K562 (cell line): ENCODE data around the gene COA5. TPM values are rescaled to one million over a fixed set of nuclear protein-coding genes. Genes with fewer than 3 reads are reported as not detected.

ENCODE experiments used
- ATAC-seq: fragments of 200-7000 bp; cut with Tn5 transposase; 3 replicates; pipeline ENCODE4 v1.9.1; 2020; ENCODE audit warnings: moderate library complexity
- BruUV-seq: library from RNA; stranded (reverse); fragments of 400-500 nt; replicated peaks from 2 replicates; lab custom pipeline; 2021; lab: Mats Ljungman, UMichigan
- CTCF ChIA-PET: fragments of 300-600 bp; formaldehyde crosslinking; extraction: SDS; loops from one replicate; lab custom pipeline; 2021; ENCODE audit warnings: low intra/inter-chr PET ratio; lab: Yijun Ruan, JAX
- POLR2A ChIA-PET: fragments of 300-600, 350-650 bp; sonication (Branson Sonifier 250); formaldehyde crosslinking; extraction: SDS; loops from one replicate; lab custom pipeline; 2021; ENCODE audit warnings: antibody characterized with exemption, inconsistent platforms; lab: Yijun Ruan, JAX
- DNase-seq, 4 experiments: peaks; one replicate each; pipeline versions ENCODE4 v3.0.0 to v3.0.0-alpha.2; 2011 to 2018; ENCODE audit warnings: low spot score in 3 of 4, mixed read lengths in 3 of 4; ENCODE audit errors: extremely low read depth in 1 of 4
- FAIRE-seq: peaks from 2 replicates; lab custom pipeline; 2011; peaks lifted over from hg19 to GRCh38; lab: Jason Lieb, UNC
- H2AFZ ChIP-seq: 2 replicates; pipeline ENCODE4 v1.6.0; 2011; ENCODE audit warnings: low read depth, low read length, control low read depth, inconsistent platforms
- H3K27ac ChIP-seq: fragments of 200-600 bp; 3 replicates; pipeline ENCODE4 v1.8.0; 2011; ENCODE audit warnings: low read depth, mild to moderate bottlenecking, control low read depth, inconsistent platforms, low read length, moderate library complexity, mixed read lengths; ENCODE audit errors: extremely low read depth
- H3K27me3 ChIP-seq, 2 experiments: fragments of 300-600 bp in 1 of 2; 2 replicates in 1 of 2; 3 replicates in 1 of 2; pipeline versions ENCODE4 v1.6.0 to v1.8.0; 2011; ENCODE audit warnings: inconsistent platforms in 2 of 2, low read length in 2 of 2, mild to moderate bottlenecking in 1 of 2, mixed read lengths in 1 of 2, moderate library complexity in 1 of 2; ENCODE audit not compliant: control insufficient read depth in 2 of 2, insufficient read depth in 2 of 2
- H3K36me3 ChIP-seq: fragments of 300-600 bp; 3 replicates; pipeline ENCODE4 v1.8.0; 2011; ENCODE audit warnings: mild to moderate bottlenecking, low read length, inconsistent platforms; ENCODE audit not compliant: control insufficient read depth, insufficient read depth
- H3K4me1 ChIP-seq, 2 experiments: fragments of 200-600 bp in 1 of 2; replicated peaks in 1 of 2; 2 replicates in 1 of 2; 3 replicates in 1 of 2; pipeline versions ENCODE4 v1.5.1 to v1.8.0; 2011; ENCODE audit warnings: inconsistent platforms in 2 of 2, low read length in 2 of 2, mild to moderate bottlenecking in 1 of 2, mixed read lengths in 1 of 2, moderate library complexity in 1 of 2; ENCODE audit not compliant: control insufficient read depth in 2 of 2, insufficient read depth in 2 of 2
- H3K4me2 ChIP-seq: 2 replicates; pipeline ENCODE4 v1.6.1; 2011; ENCODE audit warnings: low read length, control low read depth, inconsistent platforms, mixed read lengths; ENCODE audit not compliant: insufficient read depth
- H3K4me3 ChIP-seq: fragments of 200-600 bp; sonication (generic), shearing (Covaris generic); 2 replicates; pipeline ENCODE4 v1.5.1; 2016; ENCODE audit warnings: control low read depth, inconsistent platforms
- H3K79me2 ChIP-seq: fragments of 200-600 bp; 3 replicates; pipeline ENCODE4 v1.8.0; 2011; ENCODE audit warnings: low read length, inconsistent platforms; ENCODE audit not compliant: control insufficient read depth, insufficient read depth
- H3K9ac ChIP-seq, 2 experiments: 2 replicates each; pipeline versions ENCODE4 v1.6.0 to v1.6.1; 2011; ENCODE audit warnings: low read depth in 2 of 2, low read length in 2 of 2, control low read depth in 1 of 2, inconsistent platforms in 1 of 2, mild to moderate bottlenecking in 1 of 2, mixed read lengths in 1 of 2; ENCODE audit not compliant: insufficient read depth in 1 of 2
- H3K9me1 ChIP-seq: one replicate; pipeline ENCODE4 v1.6.0; 2011; ENCODE audit warnings: inconsistent platforms, mild to moderate bottlenecking, low read length, moderate library complexity; ENCODE audit not compliant: control insufficient read depth, insufficient read depth
- H3K9me3 ChIP-seq: replicated peaks from 2 replicates; pipeline ENCODE4 v1.5.1; 2011; ENCODE audit warnings: low read depth, low read length, inconsistent platforms; ENCODE audit not compliant: control insufficient read depth, insufficient read depth
- H4K20me1 ChIP-seq: replicated peaks from 2 replicates; pipeline ENCODE4 v1.6.1; 2011; ENCODE audit warnings: low read length, inconsistent platforms, mixed read lengths; ENCODE audit not compliant: control insufficient read depth, insufficient read depth
- ARHGAP35 ChIP-seq: fragments of 450-650 bp; IDR thresholded peaks from 2 replicates; pipeline ENCODE4 v1.6.1; 2018; ENCODE audit not compliant: partially characterized antibody
- COPS2 ChIP-seq: fragments of 450-650 bp; conservative IDR thresholded peaks from 2 replicates; pipeline ENCODE4 v1.6.1; 2016; ENCODE audit warnings: mild to moderate bottlenecking, moderate library complexity
- KDM1A ChIP-seq, 2 experiments: fragments of 450-650 bp; IDR thresholded peaks; 2 replicates each; pipeline ENCODE4 v1.6.1; 2016; ENCODE audit warnings: mild to moderate bottlenecking in 2 of 2
- MECOM ChIP-seq: fragments of 250-450 bp; sonication (Bioruptor Pico); IDR thresholded peaks from 2 replicates; pipeline ENCODE4 v1.8.0; 2022; ENCODE audit warnings: inconsistent platforms
- MEIS2 ChIP-seq: fragments of 450-650 bp; IDR thresholded peaks from 2 replicates; pipeline ENCODE4 v1.6.1; 2014; ENCODE audit warnings: mild to moderate bottlenecking; ENCODE audit not compliant: partially characterized antibody
- NFXL1 ChIP-seq: fragments of 450-650 bp; formaldehyde crosslinking; IDR thresholded peaks from 2 replicates; pipeline ENCODE4 v1.4.0; 2021; ENCODE audit warnings: mild to moderate bottlenecking
- OTX1 ChIP-seq: fragments of 450-650 bp; formaldehyde crosslinking; IDR thresholded peaks from 2 replicates; pipeline ENCODE4 v1.4.0; 2022; ENCODE audit warnings: mild to moderate bottlenecking
- RAD21 ChIP-seq, 2 experiments: fragments of 250-450 bp in 1 of 2; fragments of 450-650 bp in 1 of 2; sonication (Bioruptor Pico) in 1 of 2; formaldehyde crosslinking in 1 of 2; IDR thresholded peaks in 1 of 2; conservative IDR thresholded peaks in 1 of 2; 2 replicates each; pipeline versions ENCODE4 v1.4.0 to v1.8.0; 2020 to 2022; ENCODE audit warnings: mild to moderate bottlenecking in 2 of 2, moderate library complexity in 1 of 2
- RB1 ChIP-seq: fragments of 450-650 bp; IDR thresholded peaks from 2 replicates; pipeline ENCODE4 v1.6.1; 2017; ENCODE audit warnings: low read depth, mild to moderate bottlenecking
- RUNX1 ChIP-seq: sonication (generic); IDR thresholded peaks from 2 replicates; pipeline ENCODE4 v1.6.1; 2016; ENCODE audit warnings: antibody characterized with exemption, low read depth
- ZNF165 ChIP-seq: fragments of 250-450 bp; sonication (Bioruptor Pico); IDR thresholded peaks from 2 replicates; pipeline ENCODE4 v1.4.0; 2020; ENCODE audit warnings: borderline replicate concordance
- WGBS: fragments of 100-300 bp; shearing (Covaris generic); methylation state at CpG from one replicate; pipeline ENCODE4 v1.1.6; 2016; ENCODE audit warnings: low coverage, mixed read lengths; ENCODE audit not compliant: insufficient coverage; ENCODE audit errors: missing lambda C conversion rate; 5-methylcytosine and 5-hydroxymethylcytosine counted together
- in situ Hi-C: fragments of 300-500 bp; cut with MboI; formaldehyde crosslinking; loops from 4 replicates; pipeline ENCODE4 v1.15.0; 2018; ENCODE audit warnings: inconsistent platforms, mixed read lengths
- intact Hi-C: fragments of 100-400 bp; cut with micrococcal nuclease; formaldehyde crosslinking; loops from 2 replicates; pipeline ENCODE4 v1.14.2; 2022
- polyA plus RNA-seq, 8 experiments: library from polyadenylated mRNA; depleted of rRNA in 4 of 8; stranded (reverse) in 5 of 8; unstranded in 3 of 8; fragments of >200 nt; fragmentation: Nextera tagmentation in 2 of 8; fragmentation: Illumina TruSeq in 1 of 8; extraction: Ambion mirVana in 2 of 8; extraction: Trizol in 1 of 8; gene quantifications; 2 replicates each; pipeline versions ENCODE4 v1.2.1 to v1.2.3, GENCODE V29; 2011 to 2014; ENCODE audit warnings: inconsistent platforms in 1 of 8, missing spikeins in 1 of 8
- total RNA-seq, 7 experiments: library from RNA; depleted of rRNA in 6 of 7; stranded (reverse); fragments of >200 nt in 6 of 7; fragmentation: Illumina TruSeq in 2 of 7; extraction: Trizol in 2 of 7; gene quantifications; 2 replicates each; pipeline versions ENCODE4 v1.2.1 to v1.2.3, GENCODE V29; 2011 to 2021; ENCODE audit warnings: low replicate concordance in 1 of 7
- TF ChIP-seq, protein P1 (sequence below): fragments of 250-450 bp; sonication (Bioruptor Pico); IDR thresholded peaks from 2 replicates; pipeline ENCODE4 v1.4.0; 2020

The COA5 gene
- total and polyA plus RNA-seq, 9 of the 15 experiments (the other 6 are each of a cell fraction or from before 2014, with no cell fraction given) = 17.9 to 77.6 (median 33.4) TPM

DNA sequence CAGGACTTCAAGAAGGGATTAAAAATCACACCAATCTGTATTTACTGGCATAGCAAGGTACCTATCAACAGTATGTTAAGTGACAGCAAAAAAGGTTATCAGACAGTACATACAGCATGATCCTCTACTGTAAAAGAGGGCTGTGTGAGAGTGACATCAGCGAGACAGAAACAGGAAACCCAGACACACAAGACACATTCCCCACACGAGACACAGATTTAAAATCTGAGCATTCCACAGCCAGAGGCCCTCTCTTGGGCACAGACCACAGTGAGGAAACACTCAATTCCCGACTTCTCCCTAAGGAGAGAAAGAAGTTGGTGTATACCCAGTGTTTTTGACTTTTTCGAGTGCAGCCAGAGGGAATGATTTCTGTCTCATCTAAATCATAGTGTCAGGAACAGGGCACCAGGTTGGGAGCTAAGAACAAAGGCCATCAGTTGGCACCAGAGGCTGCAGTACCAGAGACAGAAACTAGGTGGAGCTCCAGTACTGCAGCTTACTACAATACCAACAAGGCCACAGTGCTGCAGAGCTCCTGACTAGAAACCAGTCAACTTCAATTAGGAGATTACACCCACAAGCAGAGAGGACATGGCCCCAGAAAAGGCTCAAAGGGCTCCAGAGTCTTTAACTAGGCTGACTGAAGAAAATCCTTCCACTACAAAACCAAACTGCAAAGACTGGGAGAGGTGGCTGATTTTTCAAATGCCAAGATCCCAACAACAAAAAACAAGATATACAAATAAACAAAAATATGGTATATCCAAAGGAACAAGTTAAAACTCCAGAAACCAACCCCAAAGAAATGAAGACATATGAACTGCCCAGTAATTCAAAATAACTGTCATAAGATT, 41.1 kb upstream of the COA5 start (continued):
- peak; percentile 78 to 92 for TF ChIP-seq RAD21 (CRISPR knock-in tag; conservative IDR thresholded peaks at IDR 0.05 in 1 of 2, IDR thresholded peaks at IDR 0.05 in 1 of 2)
- no peak for TF ChIP-seq ZNF165
- peak; percentile 29; the same call in 1 of the 2 replicates for TF ChIP-seq RB1
- TF ChIP-seq ARHGAP35 = no peak
- peak in 1 of 2 experiments; percentile 45; a peak in 1 of 4 replicates for TF ChIP-seq KDM1A (IDR thresholded peaks at IDR 0.05)
- TF ChIP-seq OTX1 (CRISPR knock-in tag) = no peak
- TF ChIP-seq MECOM = no peak
- TF ChIP-seq MEIS2 = no peak

DNA sequence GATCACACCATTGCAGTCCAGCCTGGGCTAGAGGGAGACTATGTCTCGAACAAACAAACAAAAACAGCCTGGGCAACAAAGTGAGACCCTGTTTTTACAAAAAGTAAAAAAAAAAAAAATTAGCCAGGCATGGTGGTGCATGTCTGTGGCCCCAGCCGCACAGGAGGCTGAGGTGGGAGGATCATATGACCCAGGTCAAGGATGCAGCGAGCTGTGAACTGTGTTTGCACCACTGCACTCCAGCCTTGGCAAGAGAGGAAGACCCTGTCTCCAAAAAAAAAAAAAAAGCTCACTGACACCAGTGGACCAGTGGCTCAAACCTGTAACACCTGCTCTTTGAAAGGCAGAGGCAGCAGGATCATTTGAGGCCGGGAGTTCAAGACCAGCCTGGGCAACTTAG, 40.1 kb upstream of the COA5 start:
- H3K4me1 ChIP-seq = no peaks in the 10 kb centered on the region
- ATAC-seq (no peak), DNase-seq (no peak), FAIRE-seq (no peak)
- no peaks in the 10 kb centered on the region for H4K20me1 ChIP-seq
- CTCF ChIA-PET = interaction anchor here (0.6 to 1.6 kb wide), 3 partner anchors 55 to 274 kb away, joined by 5 to 27 read pairs (median 6); no protein-coding TSS in a partner anchor
- 8% methylated on average over 4 of the region's 4 CpGs for WGBS
- H3K4me3 ChIP-seq = no peak overlapping the region
- intact Hi-C loops = loop anchor here (2.0 kb wide), 1 partner anchor 418 kb away; no protein-coding TSS in a partner anchor
- no peak overlapping the region for H3K4me2 ChIP-seq
- no peaks in the 10 kb centered on the region for H3K36me3 ChIP-seq
- no peak overlapping the region for H2AFZ ChIP-seq
- H3K79me2 ChIP-seq = no peaks in the 10 kb centered on the region
- POLR2A ChIA-PET = no interaction called here
- no peak overlapping the region for H3K27ac ChIP-seq
- in situ Hi-C loops = no loop called here
- BruUV-seq = no TSS peak
- H3K9ac ChIP-seq = no peak overlapping the region
- H3K27me3 ChIP-seq = peaks cover 4 to 5% of the 10 kb centered on the region in 2 experiments; a peak in 3 of 5 replicates
- H3K9me3 ChIP-seq = no peaks in the 10 kb centered on the region
- no peaks in the 10 kb centered on the region for H3K9me1 ChIP-seq
- TF ChIP-seq NFXL1 (CRISPR knock-in tag) (no peak), COPS2 (no peak), RUNX1 (no peak)
- TF ChIP-seq, protein P1, sequence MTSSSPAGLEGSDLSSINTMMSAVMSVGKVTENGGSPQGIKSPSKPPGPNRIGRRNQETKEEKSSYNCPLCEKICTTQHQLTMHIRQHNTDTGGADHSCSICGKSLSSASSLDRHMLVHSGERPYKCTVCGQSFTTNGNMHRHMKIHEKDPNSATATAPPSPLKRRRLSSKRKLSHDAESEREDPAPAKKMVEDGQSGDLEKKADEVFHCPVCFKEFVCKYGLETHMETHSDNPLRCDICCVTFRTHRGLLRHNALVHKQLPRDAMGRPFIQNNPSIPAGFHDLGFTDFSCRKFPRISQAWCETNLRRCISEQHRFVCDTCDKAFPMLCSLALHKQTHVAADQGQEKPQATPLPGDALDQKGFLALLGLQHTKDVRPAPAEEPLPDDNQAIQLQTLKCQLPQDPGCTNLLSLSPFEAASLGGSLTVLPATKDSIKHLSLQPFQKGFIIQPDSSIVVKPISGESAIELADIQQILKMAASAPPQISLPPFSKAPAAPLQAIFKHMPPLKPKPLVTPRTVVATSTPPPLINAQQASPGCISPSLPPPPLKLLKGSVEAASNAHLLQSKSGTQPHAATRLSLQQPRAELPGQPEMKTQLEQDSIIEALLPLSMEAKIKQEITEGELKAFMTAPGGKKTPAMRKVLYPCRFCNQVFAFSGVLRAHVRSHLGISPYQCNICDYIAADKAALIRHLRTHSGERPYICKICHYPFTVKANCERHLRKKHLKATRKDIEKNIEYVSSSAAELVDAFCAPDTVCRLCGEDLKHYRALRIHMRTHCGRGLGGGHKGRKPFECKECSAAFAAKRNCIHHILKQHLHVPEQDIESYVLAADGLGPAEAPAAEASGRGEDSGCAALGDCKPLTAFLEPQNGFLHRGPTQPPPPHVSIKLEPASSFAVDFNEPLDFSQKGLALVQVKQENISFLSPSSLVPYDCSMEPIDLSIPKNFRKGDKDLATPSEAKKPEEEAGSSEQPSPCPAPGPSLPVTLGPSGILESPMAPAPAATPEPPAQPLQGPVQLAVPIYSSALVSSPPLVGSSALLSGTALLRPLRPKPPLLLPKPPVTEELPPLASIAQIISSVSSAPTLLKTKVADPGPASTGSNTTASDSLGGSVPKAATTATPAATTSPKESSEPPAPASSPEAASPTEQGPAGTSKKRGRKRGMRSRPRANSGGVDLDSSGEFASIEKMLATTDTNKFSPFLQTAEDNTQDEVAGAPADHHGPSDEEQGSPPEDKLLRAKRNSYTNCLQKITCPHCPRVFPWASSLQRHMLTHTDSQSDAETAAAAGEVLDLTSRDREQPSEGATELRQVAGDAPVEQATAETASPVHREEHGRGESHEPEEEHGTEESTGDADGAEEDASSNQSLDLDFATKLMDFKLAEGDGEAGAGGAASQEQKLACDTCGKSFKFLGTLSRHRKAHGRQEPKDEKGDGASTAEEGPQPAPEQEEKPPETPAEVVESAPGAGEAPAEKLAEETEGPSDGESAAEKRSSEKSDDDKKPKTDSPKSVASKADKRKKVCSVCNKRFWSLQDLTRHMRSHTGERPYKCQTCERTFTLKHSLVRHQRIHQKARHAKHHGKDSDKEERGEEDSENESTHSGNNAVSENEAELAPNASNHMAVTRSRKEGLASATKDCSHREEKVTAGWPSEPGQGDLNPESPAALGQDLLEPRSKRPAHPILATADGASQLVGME = no peak
